Measurements from ENCODE around the gene LAPTM4A. TPM values are rescaled to one million over a fixed set of nuclear protein-coding genes. Genes with fewer than 3 reads are reported as not detected.

The LAPTM4A gene
- total and polyA plus RNA-seq, 2 of the 4 experiments (the other 2 are of a cell fraction) = 97.7 to 401 TPM

DNA sequence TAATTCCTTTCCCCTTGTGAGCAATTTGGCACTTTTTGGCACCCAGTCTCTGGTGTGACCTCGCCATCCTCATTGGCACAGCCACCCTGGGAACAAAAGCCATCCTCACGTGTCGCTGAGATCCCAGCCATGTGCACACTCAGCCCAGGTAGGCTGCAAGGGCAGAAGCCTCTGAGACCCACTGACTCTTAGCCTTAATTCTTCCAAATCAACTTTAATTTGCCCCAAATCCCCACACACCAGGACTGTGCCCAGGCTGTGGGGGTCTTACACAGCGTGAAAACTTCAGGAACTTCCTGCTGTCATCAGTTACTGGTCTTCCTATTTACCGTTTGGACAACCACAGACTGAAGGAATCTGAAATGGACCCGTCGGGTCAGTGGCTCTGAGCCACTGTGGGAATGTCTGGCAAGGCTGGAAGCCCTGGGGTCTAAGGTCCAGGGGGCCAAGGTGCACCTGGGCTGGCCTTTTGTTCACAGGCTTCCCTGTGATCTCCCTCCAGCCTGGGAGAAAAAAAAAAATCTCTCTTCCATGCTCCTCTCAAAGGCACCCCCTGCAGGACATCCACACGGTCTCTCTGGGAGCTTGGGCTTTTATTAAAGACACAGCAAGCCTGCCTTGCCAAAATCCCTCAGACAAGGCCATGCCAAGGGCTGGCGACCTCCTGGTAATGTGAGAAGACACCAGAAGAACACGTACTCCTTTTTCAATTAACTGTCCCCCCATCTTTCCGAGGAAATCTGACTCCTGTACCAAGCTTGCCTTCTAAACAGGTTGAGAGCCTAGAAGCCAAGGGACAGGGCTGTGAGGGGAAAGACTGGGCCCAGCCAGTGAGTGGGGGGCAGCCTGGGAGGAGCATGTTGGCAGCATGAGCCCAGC lies 42.1 kb upstream of the LAPTM4A start (continued):
- TF ChIP-seq MAZ (IDR thresholded peaks at IDR 0.05; ENCODE audit: borderline replicate concordance, low read depth, low read length) (peak; percentile 31; the same call in 1 of the 2 replicates), MXI1 (IDR thresholded peaks at IDR 0.05; ENCODE audit: borderline replicate concordance, low read depth, low read length) (no peak), MAFK (IDR thresholded peaks at IDR 0.05; ENCODE audit: low read depth, low read length) (no peak), SMC3 (IDR thresholded peaks at IDR 0.05; ENCODE audit: low read depth, low read length) (peak; percentile 90), RAD21 (IDR thresholded peaks at IDR 0.05; ENCODE audit: low read length) (peak; percentile 79), POLR2A (IDR thresholded peaks at IDR 0.05; ENCODE audit: low read depth, low read length) (no peak), CHD1 (IDR thresholded peaks at IDR 0.05; ENCODE audit: low read depth, low read length) (no peak), RFX5 (IDR thresholded peaks at IDR 0.05; ENCODE audit: low read depth, low read length) (no peak), FOS (IDR thresholded peaks at IDR 0.05; ENCODE audit: low read depth, low read length) (no peak)
